Measurements from ENCODE around the gene WNT5A. TPM values are rescaled to one million over a fixed set of nuclear protein-coding genes. Genes with fewer than 3 reads are reported as not detected.

WNT5A gene
- total RNA-seq, 1 experiment from 2014 or later = 1.1 TPM

GRCh38 chr3:55519019-55519418 lies 31.9 kb upstream of the WNT5A start:
- Histone ChIP-seq H3K56ac (ENCODE audit: insufficient read length, low read depth, low read length) (no peak overlapping the region), H3K23ac (ENCODE audit: insufficient read length, low read depth, low read length) (no peak overlapping the region), H3K79me1 (ENCODE audit: insufficient read depth, low read depth, low read length, poor library complexity, severe bottlenecking) (no peaks in the 10 kb centered on the region), H2AFZ (ENCODE audit: low read length) (no peak overlapping the region), H2BK5ac (ENCODE audit: insufficient read length, low read length) (no peak overlapping the region), H2AK5ac (ENCODE audit: insufficient read length, low read length) (no peak overlapping the region), H3K79me2 (ENCODE audit: insufficient read depth, low read length) (no peaks in the 10 kb centered on the region), H3T11ph (ENCODE audit: low read length) (no peak overlapping the region), H3K4ac (ENCODE audit: low read depth, low read length) (no peak overlapping the region), H3K4me1 (ENCODE audit: insufficient read depth, low read length) (peaks cover 14% of the 10 kb centered on the region), H4K20me1 (ENCODE audit: control insufficient read depth, insufficient read depth, insufficient read length) (no peaks in the 10 kb centered on the region), H2BK12ac (ENCODE audit: insufficient read length, low read depth, low read length) (no peak overlapping the region), H3K23me2 (ENCODE audit: insufficient read length, low read depth, low read length, poor library complexity, severe bottlenecking) (no peaks in the 10 kb centered on the region), H3K27me3 (ENCODE audit: insufficient read depth, low read length) (no peaks in the 10 kb centered on the region), H2BK15ac (ENCODE audit: low read depth, low read length) (no peak overlapping the region), H4K5ac (ENCODE audit: insufficient read length, low read depth, low read length) (no peak overlapping the region), H2BK20ac (ENCODE audit: low read depth, low read length, poor library complexity, severe bottlenecking) (no peak overlapping the region), H4K8ac (replicated peaks; ENCODE audit: insufficient read length, low read depth, low read length) (no peak overlapping the region), H4K91ac (ENCODE audit: insufficient read length, low read depth, low read length) (no peak overlapping the region), H2BK120ac (ENCODE audit: low read depth, low read length, poor library complexity, severe bottlenecking) (no peak overlapping the region), H3K18ac (ENCODE audit: insufficient read length, low read depth, low read length) (no peak overlapping the region), H3K14ac (ENCODE audit: insufficient read depth, low read length) (no peak overlapping the region), H3K9me3 (ENCODE audit: control insufficient read depth, low read depth, low read length) (no peaks in the 10 kb centered on the region), H3K27ac (ENCODE audit: insufficient read length, low read depth, low read length) (no peak overlapping the region), H3K9ac (ENCODE audit: extremely low read depth, insufficient read length, low read length) (no peak overlapping the region), H3K4me2 (ENCODE audit: insufficient read depth, insufficient read length, low read length) (no peak overlapping the region)
- no peaks in the 10 kb centered on the region for H3K9me3 Mint-ChIP-seq
- peaks cover 55 to 59% of the 10 kb centered on the region in 2 experiments for H3K4me1 Mint-ChIP-seq
- no peaks in the 10 kb centered on the region for H3K36me3 Mint-ChIP-seq (ENCODE audit: insufficient read depth in 1 of 3, low read depth in 3 of 3)
- H3K27me3 Mint-ChIP-seq (ENCODE audit: low read depth) = peaks cover 2% of the 10 kb centered on the region
- no CpG with 5 or more reads among the region's 3 CpGs for WGBS (ENCODE audit: extremely low coverage, insufficient read length, low lambda C conversion rate)
- no peak for TF ChIP-seq CTCF (conservative IDR thresholded peaks at IDR 0.05)
- no peak for DNase-seq
- no peak overlapping the region for H3K27ac Mint-ChIP-seq
- H3K4me3 Mint-ChIP-seq = no peak overlapping the region

Measured in H9 (cell line).